Small intestine (tissue), 4 donors: ENCODE measurements around the gene NNAT. TPM values are rescaled to one million over a fixed set of nuclear protein-coding genes. Genes with fewer than 3 reads are reported as not detected.

ENCODE experiments used
- polyA plus RNA-seq, 4 donors: library from polyadenylated mRNA; stranded (reverse) in 3 of 4; unstranded in 1 of 4; fragments of 200-250 nt in 3 of 4; fragments of 120-200 nt in 1 of 4; gene quantifications; one replicate each; pipeline versions ENCODE4 v1.2.1 to v1.2.3, GENCODE V29; 2013
- donor health status: healthy with polysubstance abuse.
- donor health status: Bipolar disorder and iron deficiency.
- donor health status: healthy.

NNAT gene
- polyA plus RNA-seq, 4 donors, result 2.7 to 18.6 (median 10.6) TPM; not detected in 1

Other genes with a start within 250 kb of the NNAT start
- gene MANBAL, start 231.6 kb upstream of the NNAT start, polyA plus RNA-seq, result 10 to 100 TPM; 49.2 to 70.0 (median 57.6) TPM
- gene SRC, start 175.1 kb upstream of the NNAT start, polyA plus RNA-seq, result 100 to 1,000 TPM in 2 of 4 donors, 10 to 100 TPM in 2; 70.8 to 173 (median 95.3) TPM
- 10 to 100 TPM; 57.3 to 80.9 (median 65.8) TPM for gene BLCAP, start 6.6 kb downstream of the NNAT start, polyA plus RNA-seq
- gene CTNNBL1, start 172.8 kb downstream of the NNAT start, polyA plus RNA-seq, result 10 to 100 TPM; 36.2 to 66.5 (median 50.1) TPM